Neutrophil (primary cell): ENCODE results near the gene PTGR2.

Experiments used
- H3K27ac ChIP-seq: fragments of 200-600 bp; sonication (generic); 2 replicates; pipeline ENCODE4 v1.5.1; 2016; ENCODE audit warnings: mild to moderate bottlenecking, moderate library complexity
- H3K27me3 ChIP-seq: fragments of 200-600 bp; sonication (generic); 2 replicates; pipeline ENCODE4 v1.6.0; 2016; ENCODE audit warnings: mild to moderate bottlenecking
- H3K36me3 ChIP-seq: fragments of 200-600 bp; sonication (generic); 2 replicates; pipeline ENCODE4 v1.5.1; 2017
- H3K4me1 ChIP-seq, 2 experiments: fragments of 200-600 bp in 1 of 2; sonication (generic) in 1 of 2; 1 replicate in 1 of 2; 2 replicates in 1 of 2; pipeline versions ENCODE4 v1.5.1 to v1.6.1; 2013 to 2016; ENCODE audit warnings: low read depth in 1 of 2, low read length in 1 of 2, mild to moderate bottlenecking in 1 of 2, moderate library complexity in 1 of 2; ENCODE audit not compliant: control insufficient read depth in 1 of 2, insufficient read depth in 1 of 2
- H3K4me3 ChIP-seq, 2 experiments: fragments of 200-600 bp in 1 of 2; sonication (generic) in 1 of 2; 1 replicate in 1 of 2; 2 replicates in 1 of 2; pipeline ENCODE4 v1.5.1; 2013 to 2016; ENCODE audit warnings: low read depth in 1 of 2, low read length in 1 of 2, mild to moderate bottlenecking in 1 of 2, moderate library complexity in 1 of 2
- H3K9me3 ChIP-seq: fragments of 200-600 bp; sonication (generic); 2 replicates; pipeline ENCODE4 v1.5.1; 2016
- TF ChIP-seq, protein P1 (sequence below): fragments of 200-600 bp; sonication (generic); IDR thresholded peaks from 2 replicates; pipeline ENCODE4 v1.5.1; 2016; ENCODE audit warnings: antibody characterized with exemption

Gene PTGR2

DNA sequence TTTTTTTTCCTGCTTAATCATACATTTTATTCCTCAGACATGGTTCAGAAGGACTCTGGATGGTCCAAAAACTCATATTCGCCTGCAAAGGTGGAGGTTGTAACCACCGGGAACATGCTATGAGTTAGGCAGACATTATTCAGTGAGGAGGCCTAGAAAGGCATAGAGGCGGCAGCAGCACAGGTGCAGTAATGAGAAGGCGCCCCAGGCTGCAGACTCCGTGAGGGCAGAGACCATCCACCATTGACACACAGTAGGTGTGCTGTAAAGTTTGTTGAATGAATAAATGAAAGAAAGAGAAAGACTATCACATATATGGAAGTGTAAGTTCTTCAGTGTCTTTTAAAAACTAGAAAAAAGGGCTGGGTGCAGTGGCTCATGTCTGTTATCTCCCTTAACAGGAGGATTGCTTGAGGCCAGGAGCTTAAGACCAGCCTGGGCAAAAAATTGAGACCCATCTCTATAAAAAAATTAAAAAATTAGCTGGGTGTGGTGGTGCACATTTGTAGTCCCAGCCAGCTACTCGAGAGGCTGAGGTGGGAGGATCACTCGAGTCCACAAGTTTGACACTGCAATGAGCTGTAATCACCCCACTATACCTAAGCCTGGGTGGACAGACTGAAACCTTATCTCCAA, 34.5 kb upstream of the PTGR2 start:
- TF ChIP-seq, protein P1, sequence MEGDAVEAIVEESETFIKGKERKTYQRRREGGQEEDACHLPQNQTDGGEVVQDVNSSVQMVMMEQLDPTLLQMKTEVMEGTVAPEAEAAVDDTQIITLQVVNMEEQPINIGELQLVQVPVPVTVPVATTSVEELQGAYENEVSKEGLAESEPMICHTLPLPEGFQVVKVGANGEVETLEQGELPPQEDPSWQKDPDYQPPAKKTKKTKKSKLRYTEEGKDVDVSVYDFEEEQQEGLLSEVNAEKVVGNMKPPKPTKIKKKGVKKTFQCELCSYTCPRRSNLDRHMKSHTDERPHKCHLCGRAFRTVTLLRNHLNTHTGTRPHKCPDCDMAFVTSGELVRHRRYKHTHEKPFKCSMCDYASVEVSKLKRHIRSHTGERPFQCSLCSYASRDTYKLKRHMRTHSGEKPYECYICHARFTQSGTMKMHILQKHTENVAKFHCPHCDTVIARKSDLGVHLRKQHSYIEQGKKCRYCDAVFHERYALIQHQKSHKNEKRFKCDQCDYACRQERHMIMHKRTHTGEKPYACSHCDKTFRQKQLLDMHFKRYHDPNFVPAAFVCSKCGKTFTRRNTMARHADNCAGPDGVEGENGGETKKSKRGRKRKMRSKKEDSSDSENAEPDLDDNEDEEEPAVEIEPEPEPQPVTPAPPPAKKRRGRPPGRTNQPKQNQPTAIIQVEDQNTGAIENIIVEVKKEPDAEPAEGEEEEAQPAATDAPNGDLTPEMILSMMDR = no peak
- H3K36me3 ChIP-seq = no peaks in the 10 kb centered on the region
- no peak overlapping the region for H3K4me3 ChIP-seq
- no peaks in the 10 kb centered on the region for H3K27me3 ChIP-seq
- H3K9me3 ChIP-seq = no peaks in the 10 kb centered on the region
- H3K4me1 ChIP-seq = no peaks in the 10 kb centered on the region
- H3K27ac ChIP-seq = no peak overlapping the region

DNA sequence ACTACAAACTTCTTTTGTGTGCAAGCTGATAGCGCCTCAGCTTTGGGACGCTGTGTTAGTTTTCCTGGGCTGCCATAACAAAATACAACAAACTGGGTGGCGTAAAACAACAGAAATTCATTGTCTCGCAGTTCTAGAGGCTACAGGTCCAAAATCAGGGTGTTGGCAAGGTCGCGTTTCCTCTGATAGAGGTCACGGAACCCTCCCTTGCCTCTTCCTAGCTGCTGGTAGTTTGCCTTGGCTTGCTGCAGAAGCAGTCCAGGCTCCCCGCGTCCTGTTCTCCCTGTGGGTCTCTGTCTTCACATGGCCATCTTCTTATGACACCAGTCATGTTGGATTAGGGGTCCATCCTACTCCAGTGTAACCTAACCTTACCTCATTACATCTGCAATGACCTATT, 32.8 kb upstream of the PTGR2 start:
- Histone ChIP-seq H3K27me3 (no peaks in the 10 kb centered on the region), H3K4me1 (no peaks in the 10 kb centered on the region), H3K9me3 (no peaks in the 10 kb centered on the region), H3K4me3 (no peak overlapping the region), H3K27ac (no peak overlapping the region), H3K36me3 (no peaks in the 10 kb centered on the region)
- TF ChIP-seq, protein P1 = no peak

GRCh38 chr14:73820631-73821030, 31.0 kb upstream of the PTGR2 start:
- H3K4me3 ChIP-seq = no peak overlapping the region
- H3K27ac ChIP-seq = no peak overlapping the region
- H3K9me3 ChIP-seq = no peaks in the 10 kb centered on the region
- TF ChIP-seq, protein P1 = no peak
- H3K36me3 ChIP-seq = no peaks in the 10 kb centered on the region
- no peaks in the 10 kb centered on the region for H3K4me1 ChIP-seq
- H3K27me3 ChIP-seq = no peaks in the 10 kb centered on the region

DNA sequence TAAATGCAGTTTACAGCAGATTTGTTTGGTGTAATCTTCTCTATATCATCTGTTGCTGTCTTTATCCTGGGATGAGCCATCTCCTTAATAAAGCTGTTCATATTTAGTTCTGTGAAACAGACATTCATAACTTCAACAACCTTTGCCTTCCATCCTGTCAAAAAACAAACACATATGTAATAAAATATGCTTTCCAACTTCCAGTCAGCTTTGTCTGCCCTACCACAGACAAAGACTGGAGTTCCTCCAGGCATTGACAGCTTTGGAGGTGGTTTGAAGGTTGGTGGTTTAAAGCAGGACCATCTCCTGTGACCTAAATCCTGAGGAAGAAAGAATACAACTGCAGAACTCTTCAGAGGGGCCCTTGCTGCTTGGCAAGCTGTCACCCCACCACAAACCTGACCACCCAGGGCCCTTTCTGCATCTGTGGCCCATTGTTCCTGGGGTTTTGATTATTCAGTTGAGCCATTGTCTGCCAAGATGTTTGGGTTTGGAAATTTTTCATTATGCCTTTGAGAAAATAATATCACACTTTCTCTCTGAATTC, 28.2 kb upstream of the PTGR2 start:
- H3K9me3 ChIP-seq = no peaks in the 10 kb centered on the region
- H3K27ac ChIP-seq = no peak overlapping the region
- no peaks in the 10 kb centered on the region for H3K36me3 ChIP-seq
- TF ChIP-seq, protein P1 = no peak
- no peaks in the 10 kb centered on the region for H3K4me1 ChIP-seq
- no peaks in the 10 kb centered on the region for H3K27me3 ChIP-seq
- no peak overlapping the region for H3K4me3 ChIP-seq

- H3K4me1 ChIP-seq = no peaks in the 10 kb centered on the region
- H3K27ac ChIP-seq = no peak overlapping the region
Measured at GRCh38 chr14:73824127-73824526, 27.5 kb upstream of the PTGR2 start.

More at GRCh38 chr14:73824127-73824526, 27.5 kb upstream of the PTGR2 start:
- Histone ChIP-seq H3K27me3 (no peaks in the 10 kb centered on the region), H3K36me3 (no peaks in the 10 kb centered on the region), H3K4me3 (no peak overlapping the region), H3K9me3 (no peaks in the 10 kb centered on the region)
- TF ChIP-seq, protein P1 = no peak
